ENCODE measurements around the gene CNPY4.

DNA sequence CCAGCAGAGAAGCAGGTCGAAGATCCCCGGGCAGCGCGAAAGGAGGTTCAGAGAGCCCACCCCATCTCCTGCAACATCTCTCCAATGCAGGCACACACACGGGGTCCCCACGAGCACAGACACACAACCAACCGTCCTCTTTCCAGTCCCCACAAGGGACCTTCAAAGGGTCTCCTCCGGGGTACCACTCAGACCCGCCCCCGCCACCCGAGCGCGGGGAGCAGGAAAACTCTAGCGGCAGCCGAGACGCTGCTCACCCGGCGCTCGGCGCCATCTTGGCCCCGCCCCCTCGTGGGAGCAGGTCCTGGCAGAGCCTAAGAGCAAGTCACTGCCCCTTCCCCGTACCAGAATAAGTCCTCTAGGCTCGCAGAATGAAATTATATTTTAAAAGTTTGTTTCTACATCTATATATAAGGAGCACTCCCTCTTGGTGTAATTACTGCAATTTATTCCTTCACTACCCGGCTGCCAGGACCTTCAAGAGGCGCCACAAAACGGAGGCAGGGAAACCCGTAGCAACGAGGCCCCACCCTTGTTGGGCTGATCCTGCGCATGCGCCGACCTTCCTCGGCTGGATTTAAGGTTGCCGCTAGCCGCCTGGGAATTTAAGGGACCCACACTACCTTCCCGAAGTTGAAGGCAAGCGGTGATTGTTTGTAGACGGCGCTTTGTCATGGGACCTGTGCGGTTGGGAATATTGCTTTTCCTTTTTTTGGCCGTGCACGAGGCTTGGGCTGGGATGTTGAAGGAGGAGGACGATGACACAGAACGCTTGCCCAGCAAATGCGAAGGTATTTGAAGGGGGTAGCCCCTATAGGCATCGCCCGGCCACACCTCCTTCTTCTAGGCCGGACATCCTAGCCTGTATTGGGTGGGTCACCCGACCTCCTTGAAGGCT is at the start of gene CNPY4, which contains the start of gene TAF6:
- TF ChIP-seq, protein P1, sequence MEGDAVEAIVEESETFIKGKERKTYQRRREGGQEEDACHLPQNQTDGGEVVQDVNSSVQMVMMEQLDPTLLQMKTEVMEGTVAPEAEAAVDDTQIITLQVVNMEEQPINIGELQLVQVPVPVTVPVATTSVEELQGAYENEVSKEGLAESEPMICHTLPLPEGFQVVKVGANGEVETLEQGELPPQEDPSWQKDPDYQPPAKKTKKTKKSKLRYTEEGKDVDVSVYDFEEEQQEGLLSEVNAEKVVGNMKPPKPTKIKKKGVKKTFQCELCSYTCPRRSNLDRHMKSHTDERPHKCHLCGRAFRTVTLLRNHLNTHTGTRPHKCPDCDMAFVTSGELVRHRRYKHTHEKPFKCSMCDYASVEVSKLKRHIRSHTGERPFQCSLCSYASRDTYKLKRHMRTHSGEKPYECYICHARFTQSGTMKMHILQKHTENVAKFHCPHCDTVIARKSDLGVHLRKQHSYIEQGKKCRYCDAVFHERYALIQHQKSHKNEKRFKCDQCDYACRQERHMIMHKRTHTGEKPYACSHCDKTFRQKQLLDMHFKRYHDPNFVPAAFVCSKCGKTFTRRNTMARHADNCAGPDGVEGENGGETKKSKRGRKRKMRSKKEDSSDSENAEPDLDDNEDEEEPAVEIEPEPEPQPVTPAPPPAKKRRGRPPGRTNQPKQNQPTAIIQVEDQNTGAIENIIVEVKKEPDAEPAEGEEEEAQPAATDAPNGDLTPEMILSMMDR (IDR thresholded peaks at IDR 0.05): peak; percentile 14
- no peak for TF ChIP-seq EZH2 (IDR thresholded peaks at IDR 0.05; ENCODE audit: borderline replicate concordance, insufficient read depth, low read depth, low read length, poor library complexity, severe bottlenecking)

All from B cell (primary cell).